ENCODE results near the gene SPOCK1. TPM values are rescaled to one million over a fixed set of nuclear protein-coding genes. Genes with fewer than 3 reads are reported as not detected.

Gene SPOCK1
- total and polyA plus RNA-seq, 9 of the 15 experiments (the other 6 are each of a cell fraction or from before 2014, with no cell fraction given): 0.01 to 0.35 (median 0.04) TPM; not detected in 6

GRCh38 chr5:137215780-137216179, 283.3 kb downstream of the SPOCK1 start (continued):
- TF ChIP-seq MGA (IDR thresholded peaks at IDR 0.05) (no peak), TAL1 (IDR thresholded peaks at IDR 0.05) (no peak), E2F4 (CRISPR knock-in tag; IDR thresholded peaks at IDR 0.05; ENCODE audit: low read depth) (no peak)
